WI38 (cell line): ENCODE data around the gene AQP1.

ENCODE experiments used
- H3K4me3 ChIP-seq: 2 replicates; pipeline ENCODE4 v1.5.1; 2011; ENCODE audit warnings: low read depth, mild to moderate bottlenecking, control low read depth, low read length
- TF ChIP-seq, protein P1 (sequence below): IDR thresholded peaks from 2 replicates; pipeline ENCODE4 v1.5.1; 2012; ENCODE audit warnings: low read depth, mild to moderate bottlenecking, control low read depth, low read length

AQP1 gene

GRCh38 chr7:30915751-30916150 is 4.1 kb downstream of the AQP1 start:
- H3K4me3 ChIP-seq: no peak overlapping the region

DNA sequence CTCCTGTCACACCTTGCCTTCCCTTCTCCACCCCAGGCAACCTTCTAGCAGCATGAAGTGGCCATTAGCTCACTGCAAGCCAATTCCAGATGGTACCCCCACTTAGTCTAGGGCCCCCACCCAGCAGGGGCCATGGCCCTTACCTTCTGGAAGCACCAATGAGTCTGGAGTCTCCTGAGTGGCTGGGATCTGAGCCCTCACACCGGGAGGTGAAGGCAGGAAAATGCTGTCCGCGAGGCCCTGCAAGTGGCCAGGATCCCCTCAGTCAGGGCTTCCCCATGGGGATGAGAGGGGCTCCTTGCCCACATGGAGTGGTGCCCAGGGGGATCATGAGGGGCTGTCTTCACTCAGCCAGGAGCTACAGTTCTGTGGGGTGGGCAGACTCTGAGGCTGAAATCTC is 4.6 kb downstream of the AQP1 start:
- H3K4me3 ChIP-seq: no peak overlapping the region
- TF ChIP-seq, protein P1, sequence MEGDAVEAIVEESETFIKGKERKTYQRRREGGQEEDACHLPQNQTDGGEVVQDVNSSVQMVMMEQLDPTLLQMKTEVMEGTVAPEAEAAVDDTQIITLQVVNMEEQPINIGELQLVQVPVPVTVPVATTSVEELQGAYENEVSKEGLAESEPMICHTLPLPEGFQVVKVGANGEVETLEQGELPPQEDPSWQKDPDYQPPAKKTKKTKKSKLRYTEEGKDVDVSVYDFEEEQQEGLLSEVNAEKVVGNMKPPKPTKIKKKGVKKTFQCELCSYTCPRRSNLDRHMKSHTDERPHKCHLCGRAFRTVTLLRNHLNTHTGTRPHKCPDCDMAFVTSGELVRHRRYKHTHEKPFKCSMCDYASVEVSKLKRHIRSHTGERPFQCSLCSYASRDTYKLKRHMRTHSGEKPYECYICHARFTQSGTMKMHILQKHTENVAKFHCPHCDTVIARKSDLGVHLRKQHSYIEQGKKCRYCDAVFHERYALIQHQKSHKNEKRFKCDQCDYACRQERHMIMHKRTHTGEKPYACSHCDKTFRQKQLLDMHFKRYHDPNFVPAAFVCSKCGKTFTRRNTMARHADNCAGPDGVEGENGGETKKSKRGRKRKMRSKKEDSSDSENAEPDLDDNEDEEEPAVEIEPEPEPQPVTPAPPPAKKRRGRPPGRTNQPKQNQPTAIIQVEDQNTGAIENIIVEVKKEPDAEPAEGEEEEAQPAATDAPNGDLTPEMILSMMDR: no peak

More at GRCh38 chr7:30915751-30916150, 4.1 kb downstream of the AQP1 start:
- TF ChIP-seq, protein P1: no peak

DNA sequence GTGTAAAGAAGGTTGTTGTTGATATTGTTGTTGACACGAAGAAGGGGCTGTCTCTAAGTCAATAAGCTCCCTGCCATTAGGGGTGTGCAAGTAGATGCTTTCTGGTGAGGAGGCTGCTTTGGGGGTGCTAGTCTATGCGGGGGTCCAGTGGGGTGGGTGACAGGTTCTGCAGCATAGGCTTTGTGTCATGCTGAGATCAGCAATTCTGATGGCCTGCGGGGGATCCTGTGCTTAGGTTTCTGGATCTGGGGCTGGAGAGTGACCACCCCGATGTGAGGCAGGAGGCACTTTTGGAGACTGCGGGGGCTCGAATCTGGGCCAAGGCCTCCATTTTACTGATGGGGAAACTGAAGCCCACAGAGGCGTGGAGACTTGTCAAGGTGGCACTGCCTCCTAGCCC is 5.1 kb downstream of the AQP1 start:
- TF ChIP-seq, protein P1: no peak
- H3K4me3 ChIP-seq: no peak overlapping the region

GRCh38 chr7:30917216-30917893 is 5.7 kb downstream of the AQP1 start:
- TF ChIP-seq, protein P1: no peak
- H3K4me3 ChIP-seq: no peak overlapping the region

DNA sequence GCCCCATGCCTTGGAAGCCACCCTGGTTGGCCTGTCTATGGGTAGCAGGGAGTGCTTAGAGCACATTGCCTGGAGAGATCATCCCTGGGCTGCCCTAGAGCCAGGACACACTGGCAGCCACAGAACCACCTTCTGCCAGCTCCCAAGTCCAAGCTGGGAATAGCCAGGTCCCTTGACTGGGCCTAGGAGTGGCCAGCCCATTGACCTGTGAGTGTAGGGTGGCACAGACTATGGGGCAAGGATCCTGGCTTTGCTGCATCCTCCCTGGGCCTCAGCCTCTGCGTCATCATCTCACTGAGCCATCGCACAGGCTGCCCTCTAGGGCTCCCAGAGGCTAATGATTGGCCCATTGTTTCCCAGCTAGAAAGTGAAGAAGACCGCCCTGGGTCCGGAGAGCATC is 7.0 kb downstream of the AQP1 start:
- TF ChIP-seq, protein P1: no peak
- no peak overlapping the region for H3K4me3 ChIP-seq

DNA sequence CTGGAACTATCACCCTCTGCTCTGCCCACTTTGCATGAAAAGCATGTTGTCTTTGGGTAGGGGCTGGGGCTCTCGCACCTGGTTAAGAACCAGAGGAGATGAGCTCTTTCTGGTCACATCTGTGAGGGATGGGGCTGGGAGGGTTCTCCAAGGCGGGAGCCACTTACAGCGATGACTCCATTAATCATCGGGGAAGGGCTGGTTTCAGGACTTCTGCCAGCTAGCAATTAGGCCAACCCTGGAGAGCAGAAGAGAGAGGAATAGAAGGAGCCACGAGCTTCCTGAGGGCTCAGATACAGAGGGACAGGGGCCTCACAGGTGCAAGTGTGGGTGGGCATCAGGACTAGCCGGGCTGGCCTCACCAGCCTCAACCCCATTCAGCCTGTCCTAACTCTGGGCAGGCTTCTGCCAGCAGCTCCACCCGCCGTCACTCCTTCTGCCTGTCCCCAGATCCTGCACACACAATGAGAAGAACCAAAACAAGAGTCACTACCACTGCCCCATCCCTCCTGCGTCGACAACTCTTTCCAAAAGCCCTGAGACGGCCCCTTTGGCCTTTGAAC is 8.4 kb downstream of the AQP1 start:
- no peak overlapping the region for H3K4me3 ChIP-seq
- TF ChIP-seq, protein P1: no peak
